GM10266 (cell line): ENCODE results near the gene SC5D.

ENCODE experiments used
- DNase-seq: peaks from one replicate; pipeline ENCODE4 v3.0.0; 2012; ENCODE audit errors: extremely low spot score
- TF ChIP-seq, protein P1 (sequence below): IDR thresholded peaks from 2 replicates; pipeline ENCODE4 v1.5.1; 2012; ENCODE audit warnings: mild to moderate bottlenecking, low read depth; ENCODE audit not compliant: control insufficient read depth, insufficient read depth; ENCODE audit errors: missing control alignments

Gene SC5D

GRCh38 chr11:121292495-121293287 is at the start of gene SC5D:
SC5D (plus strand) TSS chr11:121292771; CDS start chr11:121303376, 10,605 bp downstream.
- DNase-seq: peak; percentile 93
- TF ChIP-seq, protein P1, sequence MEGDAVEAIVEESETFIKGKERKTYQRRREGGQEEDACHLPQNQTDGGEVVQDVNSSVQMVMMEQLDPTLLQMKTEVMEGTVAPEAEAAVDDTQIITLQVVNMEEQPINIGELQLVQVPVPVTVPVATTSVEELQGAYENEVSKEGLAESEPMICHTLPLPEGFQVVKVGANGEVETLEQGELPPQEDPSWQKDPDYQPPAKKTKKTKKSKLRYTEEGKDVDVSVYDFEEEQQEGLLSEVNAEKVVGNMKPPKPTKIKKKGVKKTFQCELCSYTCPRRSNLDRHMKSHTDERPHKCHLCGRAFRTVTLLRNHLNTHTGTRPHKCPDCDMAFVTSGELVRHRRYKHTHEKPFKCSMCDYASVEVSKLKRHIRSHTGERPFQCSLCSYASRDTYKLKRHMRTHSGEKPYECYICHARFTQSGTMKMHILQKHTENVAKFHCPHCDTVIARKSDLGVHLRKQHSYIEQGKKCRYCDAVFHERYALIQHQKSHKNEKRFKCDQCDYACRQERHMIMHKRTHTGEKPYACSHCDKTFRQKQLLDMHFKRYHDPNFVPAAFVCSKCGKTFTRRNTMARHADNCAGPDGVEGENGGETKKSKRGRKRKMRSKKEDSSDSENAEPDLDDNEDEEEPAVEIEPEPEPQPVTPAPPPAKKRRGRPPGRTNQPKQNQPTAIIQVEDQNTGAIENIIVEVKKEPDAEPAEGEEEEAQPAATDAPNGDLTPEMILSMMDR: no peak

DNA sequence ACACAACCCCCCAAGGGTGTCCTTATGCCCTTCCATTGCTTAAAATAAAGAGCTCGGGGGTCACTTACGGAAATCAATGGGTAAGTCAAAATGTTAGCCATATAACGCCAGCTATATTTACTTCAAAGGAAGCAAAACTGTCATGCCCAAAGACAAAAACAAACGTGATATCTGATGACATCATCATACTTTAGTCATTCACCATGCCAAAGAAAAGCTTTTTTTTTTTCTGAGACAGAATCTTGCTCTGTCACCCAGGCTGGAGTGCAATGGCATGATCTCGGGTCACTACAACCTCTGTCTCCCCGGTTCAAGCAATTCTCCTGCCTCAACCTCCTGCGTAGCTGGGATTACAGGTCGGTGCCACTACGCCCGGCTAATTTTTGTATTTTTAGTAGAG is 47.7 kb upstream of the SC5D start:
- TF ChIP-seq, protein P1: no peak
- no peak for DNase-seq

GRCh38 chr11:121246021-121246768 is 46.4 kb upstream of the SC5D start:
- no peak for DNase-seq
- TF ChIP-seq, protein P1: no peak

- DNase-seq: no peak
- TF ChIP-seq, protein P1: no peak
Measured at GRCh38 chr11:121246769-121247035, 45.9 kb upstream of the SC5D start.

DNA sequence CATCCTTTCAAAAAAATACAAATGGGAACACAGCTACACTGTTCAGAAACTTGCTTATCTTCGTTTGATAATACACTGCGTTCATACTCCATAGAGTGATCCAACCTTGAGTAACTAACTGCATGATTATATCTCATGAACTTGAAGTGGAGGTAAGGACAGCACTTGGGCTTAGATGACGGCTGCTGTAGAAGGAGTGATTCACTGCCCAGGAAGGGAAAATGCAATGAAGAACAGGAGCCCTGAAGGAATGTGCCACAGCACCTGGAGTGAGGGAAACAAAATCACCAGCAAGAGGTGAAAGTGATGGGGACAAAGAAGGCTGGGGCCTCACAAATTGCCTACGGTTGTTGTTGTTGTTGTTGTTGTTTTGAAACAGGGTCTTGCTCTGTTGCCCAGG is 44.1 kb upstream of the SC5D start:
- TF ChIP-seq, protein P1: no peak
- DNase-seq: no peak

- peak; percentile 62 for DNase-seq
- TF ChIP-seq, protein P1: peak; percentile 64
Measured at GRCh38 chr11:121249039-121249663, 43.4 kb upstream of the SC5D start.
